Measurements from ENCODE around the gene GLI1.
A peak's percentile ranks its signal among the peaks of the same experiment; 100 is the strongest.
"Not testable (repeated sequence)": the region's sequence is repeated elsewhere in the genome, so short reads cannot be mapped to it uniquely, and the experiment has no call there.

The GLI1 gene

GRCh38 chr12:57476993-57477709, 17.6 kb downstream of the GLI1 start:
- DNase-seq, result no peak

GRCh38 chr12:57477710-57478681, 18.4 kb downstream of the GLI1 start:
- no peak for DNase-seq

DNA sequence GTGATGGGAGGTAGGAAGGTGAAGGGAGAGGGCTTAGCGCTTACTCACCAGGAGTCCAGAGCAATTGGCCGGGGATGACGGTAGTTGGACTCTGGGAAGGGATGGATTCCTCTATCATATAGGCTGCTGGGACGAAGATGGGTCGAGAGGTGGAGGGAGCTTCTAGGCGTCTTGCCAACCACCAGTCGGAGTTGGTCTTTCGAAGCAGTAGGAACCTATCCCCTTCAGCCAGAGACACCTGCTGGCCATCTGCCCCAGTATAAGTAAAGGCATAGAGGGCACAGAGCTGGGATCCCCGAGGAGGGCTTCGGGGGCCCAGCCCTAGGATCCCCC, 19.4 kb downstream of the GLI1 start:
- no peak for DNase-seq

DNA sequence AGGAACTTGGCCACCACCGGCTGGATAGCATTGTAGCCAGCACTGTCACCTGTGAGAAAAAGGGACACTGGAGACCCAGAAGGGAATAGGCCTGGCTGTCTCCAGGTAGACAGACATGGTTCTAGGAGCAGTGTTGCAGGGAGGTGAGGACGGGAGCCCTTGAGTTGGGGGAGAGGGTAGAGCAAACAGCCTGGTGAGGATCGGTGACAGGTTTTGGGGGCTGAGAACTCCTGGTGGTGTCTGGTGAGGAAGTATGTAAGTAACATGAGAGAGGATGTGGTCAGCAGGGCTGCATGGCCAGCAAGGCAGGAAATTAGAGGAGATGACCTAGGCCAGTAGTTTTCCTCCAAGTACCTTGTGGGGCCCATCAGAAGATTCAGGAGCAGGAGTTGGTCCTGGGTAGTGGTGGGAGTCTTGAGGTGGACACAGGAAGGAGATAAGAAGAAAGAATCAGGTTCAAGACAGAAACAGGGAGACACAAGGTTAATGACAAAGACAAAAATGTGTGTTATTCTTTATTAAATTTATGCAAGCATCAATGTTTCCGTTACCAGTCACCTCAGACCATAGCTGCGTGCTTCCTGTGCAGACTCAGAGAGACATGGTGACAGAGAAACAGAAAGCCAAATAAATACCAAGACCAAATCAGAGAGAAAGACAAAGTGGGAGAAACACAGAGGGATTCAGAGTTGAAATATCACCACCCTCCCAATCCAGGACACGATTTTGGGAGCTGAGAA, 20.0 kb downstream of the GLI1 start, which contains the start of gene ARHGAP9:
Gene ARHGAP9, minus strand, starts transcription at position 491 of the 740 bp plus-strand sequence. Its CDS starts 460 bp downstream, at position 31.
- DNase-seq, result no peak

GRCh38 chr12:57481671-57482070, 22.1 kb downstream of the GLI1 start:
- DNase-seq, result no peak

DNA sequence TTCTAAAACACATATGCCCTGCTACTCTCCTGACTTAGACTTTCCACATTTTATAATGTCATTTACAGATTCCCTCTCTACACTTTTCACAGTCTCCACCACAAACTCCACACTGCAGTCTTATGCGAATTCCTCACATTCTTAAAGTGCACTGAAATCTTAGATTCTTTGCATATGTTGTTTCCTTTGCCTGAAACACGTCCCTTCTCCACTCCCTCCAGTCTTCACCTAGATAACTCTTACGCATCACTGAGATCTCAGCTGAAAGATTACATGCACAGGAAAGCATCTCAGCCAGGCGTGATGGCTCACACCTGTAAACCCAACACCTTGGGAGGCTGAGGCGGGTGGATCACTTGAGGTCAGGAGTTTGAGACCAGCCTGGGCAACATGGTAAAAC, 23.9 kb downstream of the GLI1 start:
- peak; percentile 84 for DNase-seq

DNA sequence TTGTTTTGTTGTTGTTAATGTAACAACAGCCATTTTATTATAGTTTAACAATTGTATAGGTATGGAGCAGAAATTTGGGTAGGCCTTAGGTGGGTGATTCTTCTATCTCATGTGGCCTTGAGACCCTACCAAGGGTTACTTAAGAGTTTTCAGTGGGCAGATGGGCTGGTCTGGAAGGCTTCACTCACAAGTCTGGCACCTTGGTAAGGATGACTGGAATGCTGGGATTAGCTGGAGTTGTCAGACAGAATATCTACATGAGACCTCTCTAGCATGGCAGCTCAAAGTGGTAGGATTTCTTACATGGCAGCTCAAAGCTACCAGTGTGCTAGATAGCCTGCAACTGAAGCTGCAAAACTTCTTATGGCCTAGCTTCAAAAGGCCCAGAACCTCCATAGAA, 26.1 kb downstream of the GLI1 start:
- no peak for DNase-seq

DNA sequence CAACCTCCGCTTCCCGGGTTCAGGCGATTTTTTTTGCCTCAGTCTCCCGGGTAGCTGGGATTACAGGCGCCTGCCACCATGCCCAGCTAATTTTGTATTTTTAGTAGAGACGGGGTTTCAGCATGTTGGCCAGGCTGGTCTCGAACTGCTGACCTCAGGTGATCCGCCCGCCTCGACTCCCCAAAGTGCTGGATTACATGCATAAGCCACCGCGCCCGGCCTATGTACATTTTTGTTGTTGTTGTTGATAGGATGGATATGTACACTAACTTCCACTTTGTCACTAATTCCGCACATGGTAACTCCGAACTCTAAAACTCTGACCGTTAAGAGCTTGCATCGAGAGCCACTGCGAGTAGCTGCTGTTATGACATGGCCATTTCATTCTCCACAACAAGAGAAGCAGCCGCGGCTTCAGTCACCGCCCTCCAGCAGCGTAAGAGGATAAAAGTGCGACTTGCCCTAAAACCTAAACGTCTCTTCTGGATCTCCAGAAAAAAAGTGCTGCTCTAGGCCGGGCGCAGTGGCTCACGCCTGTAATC, 27.5 kb downstream of the GLI1 start:
- no peak for DNase-seq

GRCh38 chr12:57487597-57488401, 28.2 kb downstream of the GLI1 start, which contains the start of gene MARS1:
Gene MARS1, plus strand, starts transcription at chr12:57488068. Its CDS starts 23 bp downstream, at chr12:57488091.
- DNase-seq, result peak; percentile 98

DNA sequence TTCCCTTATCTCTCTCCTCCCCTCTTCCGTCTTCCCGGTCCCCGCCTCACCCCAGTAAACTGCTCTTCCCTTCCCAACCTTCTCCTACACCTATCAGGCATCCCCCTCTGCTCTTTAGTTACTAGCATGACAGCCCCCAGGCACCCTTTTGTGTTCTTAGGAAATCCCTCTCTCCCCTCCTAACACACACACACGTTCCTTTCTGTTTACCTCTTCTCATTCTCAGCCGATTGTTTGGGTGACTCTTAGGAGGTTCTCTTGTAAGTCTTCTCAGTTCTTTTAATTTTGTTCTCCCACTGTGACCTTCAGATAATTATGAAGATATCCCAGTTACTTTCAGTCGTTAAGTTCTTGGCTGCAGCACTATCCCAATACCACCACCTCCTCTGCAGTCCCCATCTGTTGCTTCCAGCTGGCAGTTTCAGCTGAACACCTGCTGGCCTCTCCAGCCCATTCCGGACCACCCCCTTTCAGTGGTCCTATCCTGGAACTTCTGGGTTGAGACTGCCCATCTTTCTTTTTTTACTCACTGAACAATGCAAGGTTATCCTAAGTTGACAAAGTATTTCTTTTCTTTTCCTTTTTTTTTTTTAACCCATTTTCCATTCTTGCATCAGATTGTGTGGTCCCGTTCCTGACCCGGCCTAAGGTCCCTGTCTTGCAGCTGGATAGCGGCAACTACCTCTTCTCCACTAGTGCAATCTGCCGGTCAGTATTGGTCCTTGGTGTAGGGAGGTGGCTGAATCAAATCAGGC, 29.0 kb downstream of the GLI1 start:
- DNase-seq, result no peak

GRCh38 chr12:57489157-57489641, 29.6 kb downstream of the GLI1 start:
- DNase-seq, result peak; percentile 22

DNA sequence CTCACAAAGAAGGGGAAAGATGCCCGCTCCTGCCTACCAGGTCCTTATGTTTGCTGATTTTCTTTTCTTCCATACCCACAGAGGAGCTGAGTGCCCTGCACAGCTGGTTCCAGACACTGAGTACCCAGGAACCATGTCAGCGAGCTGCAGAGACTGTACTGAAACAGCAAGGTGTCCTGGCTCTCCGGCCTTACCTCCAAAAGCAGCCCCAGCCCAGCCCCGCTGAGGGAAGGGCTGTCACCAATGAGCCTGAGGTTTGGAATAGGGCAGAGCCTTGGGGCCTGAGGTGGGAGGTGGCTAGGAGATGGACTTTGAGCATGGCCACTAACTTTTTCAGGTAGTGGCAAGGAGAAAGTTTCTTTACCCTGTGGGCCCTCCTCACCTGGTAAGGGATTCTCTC, 30.5 kb downstream of the GLI1 start:
- no peak for DNase-seq

DNA sequence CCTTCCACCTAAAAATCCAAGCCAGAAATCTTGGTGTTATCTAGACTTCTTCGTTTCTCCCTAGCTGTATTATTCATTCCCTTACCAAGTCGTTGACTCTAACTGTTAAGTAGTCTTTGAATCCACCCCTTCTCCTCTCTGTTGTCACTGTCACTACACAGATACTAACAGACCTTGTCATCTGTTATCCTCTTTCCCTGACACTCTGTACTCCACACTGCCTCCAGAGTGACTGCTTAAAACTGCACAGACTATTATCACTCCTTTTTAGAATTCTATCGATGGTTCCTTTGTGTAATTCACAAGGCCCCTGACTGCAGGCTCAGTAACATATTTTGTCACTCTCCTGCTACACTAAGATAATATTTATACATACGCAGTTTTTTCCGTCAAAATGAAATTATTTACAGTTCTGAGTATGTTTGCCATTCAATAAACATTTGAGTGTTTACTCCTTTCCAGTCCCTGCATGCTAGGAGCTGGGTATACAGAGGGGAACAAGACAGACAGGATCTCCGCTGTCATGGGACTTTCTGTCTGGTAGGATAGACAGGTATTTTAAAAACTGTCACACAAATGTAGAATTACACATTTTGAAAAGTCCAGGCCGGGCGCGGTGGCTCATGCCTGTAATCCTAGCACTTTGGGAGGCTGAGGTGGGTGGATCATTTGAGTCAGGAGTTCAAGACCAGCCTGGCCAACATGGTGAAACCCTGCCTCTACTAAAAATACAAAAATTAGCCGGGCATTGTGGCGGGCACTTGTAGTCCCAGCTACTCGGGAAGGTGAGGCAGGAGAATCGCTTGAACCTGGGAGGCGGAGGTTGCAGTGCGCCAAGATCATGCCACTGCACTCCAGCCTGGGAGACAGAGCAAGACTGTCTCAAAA, 32.1 kb downstream of the GLI1 start:
- no peak for DNase-seq

DNA sequence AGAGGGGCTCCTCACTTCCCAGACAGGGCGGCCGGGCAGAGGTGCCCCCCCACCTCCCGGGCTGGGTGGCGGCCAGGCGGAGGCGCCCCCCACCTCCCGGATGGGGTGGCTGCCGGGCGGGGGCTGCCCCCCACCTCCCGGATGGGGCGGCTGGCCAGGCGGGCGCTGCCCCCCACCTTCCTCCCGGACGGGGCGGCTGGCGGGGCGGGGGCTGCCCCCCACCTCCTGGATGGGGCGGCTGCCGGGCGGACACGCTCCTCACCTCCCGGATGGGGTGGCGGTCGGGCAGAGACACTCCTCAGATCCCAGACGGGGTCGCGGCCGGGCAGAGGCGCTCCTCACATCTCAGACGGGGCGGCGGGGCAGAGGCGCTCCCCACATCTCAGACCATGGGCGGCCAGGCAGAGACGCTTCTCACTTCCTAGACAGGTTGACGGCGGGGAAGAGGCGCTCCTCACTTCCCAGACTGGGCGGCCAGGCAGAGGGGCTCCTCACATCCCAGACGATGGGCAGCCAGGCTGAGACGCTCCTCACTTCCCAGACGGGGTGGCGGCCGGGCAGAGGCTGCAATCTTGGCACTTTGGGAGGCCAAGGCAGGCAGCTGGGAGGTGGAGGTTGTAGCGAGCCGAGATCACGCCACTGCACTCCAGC, 35.6 kb downstream of the GLI1 start:
- not testable (repeated sequence) for DNase-seq

DNA sequence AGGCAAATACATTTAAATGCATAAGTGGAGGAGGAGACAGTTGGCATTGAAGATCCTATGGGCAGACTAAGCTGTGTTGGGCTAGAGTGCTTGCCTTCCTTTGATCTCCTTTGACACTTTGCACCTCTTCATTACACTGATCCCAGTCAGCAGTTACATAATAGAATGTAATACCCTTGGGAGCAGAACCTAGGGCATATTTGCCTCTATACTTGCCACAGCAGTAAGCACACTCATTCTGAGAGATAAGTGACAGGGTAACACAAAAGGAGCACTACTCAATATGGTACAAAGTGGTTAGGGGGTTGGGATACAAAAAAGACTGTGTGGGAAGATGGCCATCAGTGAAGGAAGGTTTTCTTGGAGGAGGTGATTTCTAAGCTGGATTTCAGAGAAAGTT, 37.2 kb downstream of the GLI1 start:
- no peak for DNase-seq

- no peak for DNase-seq
Measured at GRCh38 chr12:57497223-57498131, 37.9 kb downstream of the GLI1 start.

DNA sequence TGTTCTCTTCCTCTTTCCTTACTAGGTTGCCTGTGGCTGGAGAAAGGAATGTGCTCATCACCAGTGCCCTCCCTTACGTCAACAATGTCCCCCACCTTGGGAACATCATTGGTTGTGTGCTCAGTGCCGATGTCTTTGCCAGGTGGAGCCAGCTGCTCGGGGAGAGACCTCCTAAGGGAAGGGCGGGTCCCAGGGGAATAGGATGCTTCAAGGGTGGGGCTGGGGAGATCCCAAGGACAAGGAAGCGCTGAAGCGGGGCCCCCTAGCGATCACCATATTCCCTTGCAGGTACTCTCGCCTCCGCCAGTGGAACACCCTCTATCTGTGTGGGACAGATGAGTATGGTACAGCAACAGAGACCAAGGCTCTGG, 38.5 kb downstream of the GLI1 start:
- DNase-seq, result no peak

GRCh38 chr12:57498571-57498970, 39.0 kb downstream of the GLI1 start:
- no peak for DNase-seq
